Measurements from ENCODE around the gene ALX4.

The ALX4 gene

GRCh38 chr11:44309478-44310205, at the start of gene ALX4:
ALX4 (minus strand) TSS chr11:44310139; CDS start chr11:44310062, 77 bp downstream.
- DNase-seq, result peak; percentile 57 to 60

GRCh38 chr11:44359162-44359561, 49.2 kb upstream of the ALX4 start:
- DNase-seq, result no peak

GRCh38 chr11:44358713-44359112, 48.8 kb upstream of the ALX4 start:
- DNase-seq, result no peak

GRCh38 chr11:44357711-44358110, 47.8 kb upstream of the ALX4 start:
- no peak for DNase-seq

- no peak for DNase-seq
Observed at GRCh38 chr11:44356351-44356750, 46.4 kb upstream of the ALX4 start.

GRCh38 chr11:44351898-44352498, 42.1 kb upstream of the ALX4 start:
- no peak for DNase-seq

GRCh38 chr11:44351006-44351660, 41.2 kb upstream of the ALX4 start:
- DNase-seq, result no peak

GRCh38 chr11:44349328-44349727, 39.4 kb upstream of the ALX4 start:
- DNase-seq, result no peak

- DNase-seq, result no peak
Observed at GRCh38 chr11:44348721-44349120, 38.8 kb upstream of the ALX4 start.

GRCh38 chr11:44348114-44348513, 38.2 kb upstream of the ALX4 start:
- DNase-seq, result no peak

- DNase-seq, result no peak
Observed at GRCh38 chr11:44347538-44347937, 37.6 kb upstream of the ALX4 start.

GRCh38 chr11:44346983-44347382, 37.0 kb upstream of the ALX4 start:
- DNase-seq, result no peak

GRCh38 chr11:44345781-44346180, 35.8 kb upstream of the ALX4 start:
- no peak for DNase-seq

- no peak for DNase-seq
Observed at GRCh38 chr11:44344921-44345320, 35.0 kb upstream of the ALX4 start.

- DNase-seq, result no peak
Observed at GRCh38 chr11:44344423-44344820, 34.5 kb upstream of the ALX4 start.

GRCh38 chr11:44343778-44344422, 34.0 kb upstream of the ALX4 start:
- DNase-seq, result no peak

GRCh38 chr11:44342616-44343015, 32.7 kb upstream of the ALX4 start:
- no peak for DNase-seq

GRCh38 chr11:44340656-44341055, 30.7 kb upstream of the ALX4 start:
- DNase-seq, result no peak

GRCh38 chr11:44339530-44339883, 29.6 kb upstream of the ALX4 start:
- DNase-seq, result no peak

GRCh38 chr11:44338698-44339529, 29.0 kb upstream of the ALX4 start:
- DNase-seq, result no peak

GRCh38 chr11:44338026-44338425, 28.1 kb upstream of the ALX4 start:
- DNase-seq, result no peak

- DNase-seq, result no peak
Observed at GRCh38 chr11:44335919-44336318, 26.0 kb upstream of the ALX4 start.
